ENCODE results near the gene PLXNA4.

DNA sequence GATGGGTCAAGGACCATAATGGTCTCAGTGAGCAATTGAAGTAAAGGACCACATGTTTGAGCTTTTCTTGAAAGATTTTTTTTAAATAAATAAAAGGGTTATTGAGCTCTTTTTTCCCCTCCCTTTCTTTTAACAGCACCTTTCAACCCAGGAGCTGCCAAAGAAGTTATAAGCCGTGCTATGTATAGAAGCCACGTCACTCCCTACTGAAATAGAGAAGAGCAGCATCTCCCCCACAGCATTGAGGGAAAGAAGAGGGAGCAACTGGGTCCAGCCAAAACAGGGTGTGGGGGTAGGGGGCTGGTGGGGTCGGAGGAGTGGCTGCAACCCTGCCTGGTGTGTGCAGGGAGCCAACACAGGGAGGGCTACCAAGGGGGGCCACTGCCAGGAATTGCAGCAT lies 227.2 kb downstream of the PLXNA4 start:
- TF ChIP-seq, protein P1, sequence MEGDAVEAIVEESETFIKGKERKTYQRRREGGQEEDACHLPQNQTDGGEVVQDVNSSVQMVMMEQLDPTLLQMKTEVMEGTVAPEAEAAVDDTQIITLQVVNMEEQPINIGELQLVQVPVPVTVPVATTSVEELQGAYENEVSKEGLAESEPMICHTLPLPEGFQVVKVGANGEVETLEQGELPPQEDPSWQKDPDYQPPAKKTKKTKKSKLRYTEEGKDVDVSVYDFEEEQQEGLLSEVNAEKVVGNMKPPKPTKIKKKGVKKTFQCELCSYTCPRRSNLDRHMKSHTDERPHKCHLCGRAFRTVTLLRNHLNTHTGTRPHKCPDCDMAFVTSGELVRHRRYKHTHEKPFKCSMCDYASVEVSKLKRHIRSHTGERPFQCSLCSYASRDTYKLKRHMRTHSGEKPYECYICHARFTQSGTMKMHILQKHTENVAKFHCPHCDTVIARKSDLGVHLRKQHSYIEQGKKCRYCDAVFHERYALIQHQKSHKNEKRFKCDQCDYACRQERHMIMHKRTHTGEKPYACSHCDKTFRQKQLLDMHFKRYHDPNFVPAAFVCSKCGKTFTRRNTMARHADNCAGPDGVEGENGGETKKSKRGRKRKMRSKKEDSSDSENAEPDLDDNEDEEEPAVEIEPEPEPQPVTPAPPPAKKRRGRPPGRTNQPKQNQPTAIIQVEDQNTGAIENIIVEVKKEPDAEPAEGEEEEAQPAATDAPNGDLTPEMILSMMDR (IDR thresholded peaks at IDR 0.05 in 4 of 5, conservative IDR thresholded peaks at IDR 0.05 in 1 of 5): no peak
- TF ChIP-seq POLR2A (IDR thresholded peaks at IDR 0.05): no peak
